Keratinocyte (primary cell): ENCODE measurements around the gene ISM2. TPM values are rescaled to one million over a fixed set of nuclear protein-coding genes. Genes with fewer than 3 reads are reported as not detected.

Experiments
- DNase-seq: peaks from one replicate; pipeline ENCODE4 v3.0.0-alpha.2; 2011; ENCODE audit warnings: low read depth, missing footprints, low spot score
- FAIRE-seq: peaks from 2 replicates; lab custom pipeline; 2011; peaks lifted over from hg19 to GRCh38; lab: Jason Lieb, UNC
- H2AFZ ChIP-seq: 2 replicates; pipeline ENCODE4 v1.6.0; 2012; ENCODE audit warnings: low read length, control low read depth, inconsistent platforms; ENCODE audit not compliant: control insufficient read depth
- H3K27ac ChIP-seq: 2 replicates; pipeline ENCODE4 v1.5.1; 2011; ENCODE audit warnings: low read length; ENCODE audit not compliant: control insufficient read depth, insufficient read depth
- H3K27me3 ChIP-seq: 3 replicates; pipeline ENCODE4 v1.6.0; 2011; ENCODE audit warnings: low read length; ENCODE audit not compliant: control insufficient read depth, insufficient read depth; ENCODE audit errors: extremely low read depth
- H3K36me3 ChIP-seq, 2 experiments: 2 replicates in 1 of 2; 3 replicates in 1 of 2; pipeline ENCODE4 v1.5.1; 2011; ENCODE audit warnings: low read length in 2 of 2, mild to moderate bottlenecking in 1 of 2; ENCODE audit not compliant: control insufficient read depth in 2 of 2, insufficient read depth in 2 of 2; ENCODE audit errors: extremely low read depth in 1 of 2
- H3K4me1 ChIP-seq: 3 replicates; pipeline ENCODE4 v1.5.1; 2011; ENCODE audit warnings: low read length; ENCODE audit not compliant: control insufficient read depth, insufficient read depth; ENCODE audit errors: extremely low read depth
- H3K4me2 ChIP-seq: 3 replicates; pipeline ENCODE4 v1.6.0; 2011; ENCODE audit warnings: low read depth, low read length; ENCODE audit not compliant: control insufficient read depth, insufficient read depth; ENCODE audit errors: extremely low read depth
- H3K4me3 ChIP-seq, 3 experiments: fragments of 200-600 bp in 1 of 3; sonication (generic) in 1 of 3; 2 replicates in 2 of 3; 3 replicates in 1 of 3; pipeline ENCODE4 v1.5.1; 2011 to 2016; ENCODE audit warnings: low read length in 3 of 3, mild to moderate bottlenecking in 3 of 3, control low read depth in 2 of 3, inconsistent platforms in 1 of 3, low read depth in 1 of 3, mixed read lengths in 1 of 3, mixed run types in 1 of 3, moderate library complexity in 1 of 3; ENCODE audit not compliant: control insufficient read depth in 2 of 3, insufficient read depth in 2 of 3; ENCODE audit errors: extremely low read depth in 1 of 3
- H3K79me2 ChIP-seq: 2 replicates; pipeline ENCODE4 v1.6.0; 2012; ENCODE audit warnings: low read length; ENCODE audit not compliant: control insufficient read depth, insufficient read depth
- H3K9ac ChIP-seq: 3 replicates; pipeline ENCODE4 v1.6.0; 2011; ENCODE audit warnings: low read length; ENCODE audit not compliant: control insufficient read depth, insufficient read depth; ENCODE audit errors: extremely low read depth
- H3K9me1 ChIP-seq: 3 replicates; pipeline ENCODE4 v1.6.0; 2011; ENCODE audit warnings: low read length; ENCODE audit not compliant: control insufficient read depth, insufficient read depth; ENCODE audit errors: extremely low read depth
- H3K9me3 ChIP-seq: 2 replicates; pipeline ENCODE4 v1.5.1; 2012; ENCODE audit warnings: low read depth, low read length; ENCODE audit not compliant: control insufficient read depth
- H4K20me1 ChIP-seq: 3 replicates; pipeline ENCODE4 v1.6.0; 2011; ENCODE audit warnings: low read length; ENCODE audit not compliant: control insufficient read depth, insufficient read depth; ENCODE audit errors: extremely low read depth
- CTCF ChIP-seq, 3 experiments: IDR thresholded peaks in 1 of 3; conservative IDR thresholded peaks in 1 of 3; optimal IDR thresholded peaks in 1 of 3; 2 replicates in 2 of 3; 3 replicates in 1 of 3; pipeline versions ENCODE3 to v1.5.1; 2011; ENCODE audit warnings: low read length in 3 of 3, mild to moderate bottlenecking in 3 of 3, moderate library complexity in 2 of 3, control low read depth in 1 of 3, inconsistent platforms in 1 of 3; ENCODE audit not compliant: insufficient read depth in 2 of 3; ENCODE audit errors: extremely low read depth in 1 of 3
- EZH2 ChIP-seq: IDR thresholded peaks from one replicate; pipeline ENCODE4 v1.6.1; 2012; ENCODE audit warnings: inconsistent platforms, mild to moderate bottlenecking, low read length, moderate library complexity
- dilution Hi-C: fragments of 300-500 bp; cut with MboI; formaldehyde crosslinking; loops from one replicate; pipeline ENCODE4 v1.7.0; 2020; ENCODE audit warnings: low sequenced_read_pairs; ENCODE audit not compliant: extremely low pct_ligation_motif_present
- polyA plus RNA-seq, 5 experiments: library from polyadenylated mRNA; depleted of rRNA in 3 of 5; stranded (reverse) in 3 of 5; stranded (forward) in 1 of 5; unstranded in 1 of 5; fragments of >200 nt; gene quantifications; 1 replicate in 1 of 5; 2 replicates in 3 of 5; 3 replicates in 1 of 5; pipeline versions ENCODE4 v1.2.1 to v1.2.3, GENCODE V29; 2011 to 2012; ENCODE audit warnings: missing spikeins in 2 of 5, low read depth in 1 of 5, low replicate concordance in 1 of 5
- small RNA-seq, 3 experiments: library from RNA; depleted of rRNA; stranded (forward); fragments of <200 nt; gene quantifications; one replicate each; pipeline ENCODE3, GENCODE V24; 2012; ENCODE audit warnings: low read depth in 3 of 3, low replicate concordance in 1 of 3; ENCODE audit not compliant: insufficient read length in 3 of 3

The ISM2 gene
- polyA plus RNA-seq, 1 donor (not counting 4 experiments of a cell fraction or from before 2014, with no cell fraction given) = 0.08 TPM

GRCh38 chr14:77424862-77425261, 73.8 kb downstream of the ISM2 start:
- no peak for FAIRE-seq

More at GRCh38 chr14:77424862-77425261, 73.8 kb downstream of the ISM2 start:
- no peak overlapping the region for H3K27ac ChIP-seq
- no peaks in the 10 kb centered on the region for H3K27me3 ChIP-seq
- no peaks in the 10 kb centered on the region for H4K20me1 ChIP-seq
- no peak for DNase-seq
- TF ChIP-seq EZH2 = no peak
- no peak for TF ChIP-seq CTCF (optimal IDR thresholded peaks at IDR 0.05 in 1 of 3, IDR thresholded peaks at IDR 0.05 in 1 of 3, conservative IDR thresholded peaks at IDR 0.05 in 1 of 3; ENCODE audit: extremely low read depth in 1 of 3, insufficient read depth in 2 of 3, low read length in 3 of 3)
- no peak overlapping the region for H3K4me3 ChIP-seq
- H3K9ac ChIP-seq = no peak overlapping the region
- H3K36me3 ChIP-seq = peaks cover 26 to 28% of the 10 kb centered on the region in 2 experiments
- H3K4me1 ChIP-seq = no peaks in the 10 kb centered on the region
- dilution Hi-C loops = no loop called here
- no peak overlapping the region for H3K4me2 ChIP-seq
- no peaks in the 10 kb centered on the region for H3K79me2 ChIP-seq
- H3K9me1 ChIP-seq = no peaks in the 10 kb centered on the region
- no peak overlapping the region for H2AFZ ChIP-seq
- H3K9me3 ChIP-seq = no peaks in the 10 kb centered on the region

Small RNA genes within 50 kb of the gene (small RNA-seq; reads per million reads assigned to genes)
- gene RF00404 (0 reads per million in 3 experiments), gene RN7SL587P (0 reads per million in 3 experiments)

Other genes starting within 250 kb of the ISM2 start
- not detected in 3 replicates for gene NGB, start 227.6 kb downstream of the ISM2 start, polyA plus RNA-seq
- gene POMT2, start 177.9 kb downstream of the ISM2 start, polyA plus RNA-seq = 13.9 to 21.1 TPM (median 17.4 TPM) in 3 replicates
- 15.6 to 24.3 TPM (median 20.6 TPM) in 3 replicates for gene GSTZ1, start 177.8 kb downstream of the ISM2 start, polyA plus RNA-seq
- gene TMED8, start 121.7 kb downstream of the ISM2 start, polyA plus RNA-seq = 5.4 to 7.3 TPM (median 6.1 TPM) in 3 replicates
- 0.23 to 0.77 TPM (median 0.46 TPM) in 3 replicates for gene SAMD15, start 121.4 kb downstream of the ISM2 start, polyA plus RNA-seq
- 0.15 to 0.66 TPM (median 0.33 TPM) in 3 replicates for gene NOXRED1, start 75.3 kb downstream of the ISM2 start, polyA plus RNA-seq
- 19.0 to 25.6 TPM (median 24.5 TPM) in 3 replicates for gene VIPAS39, start 41.2 kb downstream of the ISM2 start, polyA plus RNA-seq
- gene AHSA1, start 40.7 kb downstream of the ISM2 start, polyA plus RNA-seq = 189 to 264 TPM (median 247 TPM) in 3 replicates
- gene SPTLC2, start 117.8 kb upstream of the ISM2 start, polyA plus RNA-seq = 32.4 to 46.8 TPM (median 34.8 TPM) in 3 replicates
- gene ALKBH1, start 209.2 kb upstream of the ISM2 start, polyA plus RNA-seq = 11.2 to 13.0 TPM (median 11.8 TPM) in 3 replicates
- 195 to 361 TPM (median 238 TPM) in 3 replicates for gene SLIRP, start 209.3 kb upstream of the ISM2 start, polyA plus RNA-seq